HUES64 (cell line): ENCODE results near the gene BBOF1.
"Not testable (repeated sequence)": the region's sequence is repeated elsewhere in the genome, so short reads cannot be mapped to it uniquely, and the experiment has no call there.

Source experiments
- H3K27ac ChIP-seq: 2 replicates; pipeline ENCODE4 v1.7.0; 2013; ENCODE audit warnings: low read depth, low read length, inconsistent platforms
- H3K27me3 ChIP-seq: 2 replicates; pipeline ENCODE4 v1.6.1; 2013; ENCODE audit warnings: mild to moderate bottlenecking, low read length; ENCODE audit not compliant: insufficient read depth
- H3K36me3 ChIP-seq: 2 replicates; pipeline ENCODE4 v1.6.1; 2013; ENCODE audit warnings: mild to moderate bottlenecking, low read length; ENCODE audit not compliant: insufficient read depth
- H3K4me1 ChIP-seq: 2 replicates; pipeline ENCODE4 v1.6.1; 2013; ENCODE audit warnings: mild to moderate bottlenecking, low read length, moderate library complexity; ENCODE audit not compliant: insufficient read depth
- H3K4me3 ChIP-seq: 2 replicates; pipeline ENCODE4 v1.5.1; 2013; ENCODE audit warnings: mild to moderate bottlenecking, low read length, moderate library complexity
- H3K9ac ChIP-seq: 2 replicates; pipeline ENCODE4 v1.6.1; 2013; ENCODE audit warnings: mild to moderate bottlenecking, low read depth, low read length
- H3K9me3 ChIP-seq: 2 replicates; pipeline ENCODE4 v1.6.1; 2013; ENCODE audit warnings: low read depth, low read length; ENCODE audit not compliant: insufficient read depth
- WGBS: fragments of 150-250, 120-280 bp; methylation state at CpG from one replicate; pipeline ENCODE4 v1.1.7; 2013; ENCODE audit warnings: missing lambda C conversion rate; 5-methylcytosine and 5-hydroxymethylcytosine counted together

BBOF1 gene

DNA sequence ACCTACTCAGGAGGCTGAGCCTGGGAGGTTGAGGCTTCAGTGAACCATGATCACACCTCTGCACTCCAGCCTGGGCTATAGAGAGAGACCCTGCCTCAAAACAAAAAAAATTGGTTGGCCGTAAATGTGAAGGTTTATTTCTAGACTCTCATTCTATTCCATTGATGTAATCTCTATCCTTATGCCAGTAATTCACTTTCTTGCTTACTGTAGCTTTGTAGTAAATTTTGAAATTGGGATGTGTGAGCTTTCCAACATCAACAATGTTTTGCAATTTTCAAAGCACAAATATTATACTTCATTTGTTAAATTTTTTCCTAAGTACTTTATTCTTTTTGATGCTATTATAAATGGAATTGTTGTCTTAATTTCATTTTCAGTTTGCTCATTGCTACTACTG is 90.2 kb downstream of the BBOF1 start:
- Histone ChIP-seq H3K27ac (no peak overlapping the region), H3K27me3 (no peaks in the 10 kb centered on the region), H3K9me3 (no peaks in the 10 kb centered on the region), H3K36me3 (peaks cover 32% of the 10 kb centered on the region), H3K4me1 (no peaks in the 10 kb centered on the region; the same call in 1 of the 2 replicates), H3K4me3 (no peak overlapping the region), H3K9ac (no peak overlapping the region)
- WGBS: no CpG with 5 or more reads among the region's 1 CpG

- H3K27ac ChIP-seq, H3K9ac ChIP-seq, H3K4me3 ChIP-seq, H3K27me3 ChIP-seq, H3K4me1 ChIP-seq, H3K9me3 ChIP-seq: not testable (repeated sequence)
- H3K36me3 ChIP-seq: peaks cover 26% of the 10 kb centered on the region
- 92% methylated on average over 12 of the region's 13 CpGs for WGBS
Observed at GRCh38 chr14:74111395-74112216, 92.5 kb downstream of the BBOF1 start.
